SK-N-SH (cell line): ENCODE measurements around the gene RPP25. TPM values are rescaled to one million over a fixed set of nuclear protein-coding genes. Genes with fewer than 3 reads are reported as not detected.

Experiments used
- CTCF ChIA-PET: fragments of 300-600, 350-600 bp; formaldehyde crosslinking; extraction: SDS; loops from one replicate; lab custom pipeline; 2021; lab: Yijun Ruan, JAX
- POLR2A ChIA-PET: fragments of 350-600 bp; sonication (Branson Sonifier 250); formaldehyde crosslinking; extraction: SDS; loops from one replicate; lab custom pipeline; 2020; ENCODE audit warnings: antibody characterized with exemption, inconsistent platforms; lab: Yijun Ruan, JAX
- DNase-seq: peaks from one replicate; pipeline ENCODE4 v3.0.0; 2012
- H2AFZ ChIP-seq: fragments of 200-600 bp; sonication (generic); 2 replicates; pipeline ENCODE4 v1.8.1; 2016; ENCODE audit warnings: antibody characterized with exemption, mild to moderate bottlenecking, low read depth
- H3F3A ChIP-seq: fragments of 200-600 bp; sonication (generic); replicated peaks from 2 replicates; pipeline ENCODE3; 2016; ENCODE audit warnings: antibody characterized with exemption, mild to moderate bottlenecking; ENCODE audit not compliant: insufficient read depth
- H3K27ac ChIP-seq, 2 experiments: fragments of 200-500 bp in 1 of 2; fragments of 200-600 bp in 1 of 2; sonication (Bioruptor generic) in 1 of 2; sonication (generic), shearing (Covaris generic) in 1 of 2; 2 replicates each; pipeline versions ENCODE4 v1.5.1 to v1.6.1; 2014 to 2016; ENCODE audit warnings: low read depth in 2 of 2, inconsistent platforms in 1 of 2, low read length in 1 of 2, mild to moderate bottlenecking in 1 of 2, mixed read lengths in 1 of 2
- H3K27me3 ChIP-seq: fragments of 200-600 bp; sonication (generic), shearing (Covaris generic); 2 replicates; pipeline ENCODE4 v1.6.1; 2016; ENCODE audit warnings: mixed run types; ENCODE audit not compliant: insufficient read depth
- H3K36me3 ChIP-seq, 2 experiments: fragments of 200-500 bp in 1 of 2; fragments of 200-600 bp in 1 of 2; sonication (Bioruptor generic) in 1 of 2; sonication (generic) in 1 of 2; replicated peaks in 1 of 2; 2 replicates each; pipeline versions ENCODE3 to v1.5.1; 2014 to 2016; ENCODE audit warnings: low read length in 1 of 2, mild to moderate bottlenecking in 1 of 2; ENCODE audit not compliant: insufficient read depth in 2 of 2, control insufficient read depth in 1 of 2
- H3K4me1 ChIP-seq, 2 experiments: fragments of 200-500 bp in 1 of 2; fragments of 200-600 bp in 1 of 2; sonication (Bioruptor generic) in 1 of 2; sonication (generic), shearing (Covaris generic) in 1 of 2; 2 replicates each; pipeline versions ENCODE4 v1.5.1 to v1.6.1; 2014 to 2016; ENCODE audit warnings: low read depth in 1 of 2, low read length in 1 of 2, mixed run types in 1 of 2; ENCODE audit not compliant: insufficient read depth in 2 of 2, control insufficient read depth in 1 of 2
- H3K4me2 ChIP-seq: fragments of 200-600 bp; sonication (generic), shearing (Covaris generic); 2 replicates; pipeline ENCODE4 v1.6.1; 2017; ENCODE audit warnings: mixed run types
- H3K4me3 ChIP-seq, 2 experiments: fragments of 200-500 bp in 1 of 2; fragments of 200-600 bp in 1 of 2; sonication (Bioruptor generic) in 1 of 2; sonication (generic), shearing (Covaris generic) in 1 of 2; 2 replicates each; pipeline versions ENCODE4 v1.5.1 to v1.8.1; 2014 to 2016; ENCODE audit warnings: low read depth in 2 of 2, inconsistent platforms in 1 of 2, low read length in 1 of 2, mild to moderate bottlenecking in 1 of 2, mixed read lengths in 1 of 2, moderate library complexity in 1 of 2
- H3K79me2 ChIP-seq: fragments of 200-600 bp; sonication (generic); 2 replicates; pipeline ENCODE4 v1.8.1; 2017; ENCODE audit warnings: mild to moderate bottlenecking; ENCODE audit not compliant: insufficient read depth
- H3K9ac ChIP-seq: fragments of 200-600 bp; sonication (generic); 2 replicates; pipeline ENCODE4 v1.6.1; 2017; ENCODE audit warnings: mixed run types
- H3K9me2 ChIP-seq: fragments of 200-600 bp; sonication (generic); 2 replicates; pipeline ENCODE4 v1.6.1; 2017; ENCODE audit warnings: mixed run types
- H3K9me3 ChIP-seq: fragments of 200-600 bp; sonication (generic); 2 replicates; pipeline ENCODE4 v1.6.1; 2017; ENCODE audit warnings: mixed run types, mild to moderate bottlenecking, moderate library complexity
- H4K20me1 ChIP-seq: fragments of 200-600 bp; sonication (generic); 2 replicates; pipeline ENCODE4 v1.6.1; 2017; ENCODE audit warnings: mild to moderate bottlenecking, mixed run types; ENCODE audit not compliant: insufficient read depth
- CTCF ChIP-seq: fragments of 200-600 bp; sonication (generic); IDR thresholded peaks from 2 replicates; pipeline ENCODE4 v1.6.1; 2017; ENCODE audit warnings: antibody characterized with exemption, mild to moderate bottlenecking, moderate library complexity
- EP300 ChIP-seq, 2 experiments: IDR thresholded peaks; 2 replicates each; pipeline versions ENCODE4 v1.4.0 to v1.6.1; 2012; ENCODE audit warnings: borderline replicate concordance in 1 of 2, low read depth in 1 of 2, low read length in 1 of 2
- FOSL2 ChIP-seq: IDR thresholded peaks from 2 replicates; pipeline ENCODE4 v1.4.0; 2012; ENCODE audit warnings: low read depth, mild to moderate bottlenecking, moderate library complexity, borderline replicate concordance
- GATA2 ChIP-seq: sonication (generic); formaldehyde crosslinking; IDR thresholded peaks from 2 replicates; pipeline ENCODE4 v1.5.0; 2020; ENCODE audit warnings: mild to moderate bottlenecking, missing genetic modification reagents
- MXI1 ChIP-seq: IDR thresholded peaks from 2 replicates; pipeline ENCODE4 v1.6.1; 2012; ENCODE audit warnings: mild to moderate bottlenecking, low read depth, low read length, improper control_type of control experiment
- RAD21 ChIP-seq: IDR thresholded peaks from 2 replicates; pipeline ENCODE4 v1.6.1; 2012; ENCODE audit warnings: mild to moderate bottlenecking, low read length
- RFX5 ChIP-seq: IDR thresholded peaks from 2 replicates; pipeline ENCODE4 v1.6.1; 2012; ENCODE audit warnings: mild to moderate bottlenecking, improper control_type of control experiment, low read length
- SMC3 ChIP-seq: IDR thresholded peaks from 2 replicates; pipeline ENCODE4 v1.6.1; 2012; ENCODE audit warnings: low read depth, low read length, improper control_type of control experiment
- WGBS: methylation state at CpG from one replicate; pipeline ENCODE4 v1.1.6; 2017; ENCODE audit warnings: low lambda C conversion rate; 5-methylcytosine and 5-hydroxymethylcytosine counted together
- polyA plus RNA-seq, 3 experiments: library from polyadenylated mRNA; depleted of rRNA; stranded (reverse); fragments of >200 nt; gene quantifications; 2 replicates each; pipeline ENCODE4 v1.2.3, GENCODE V29; 2012
- TF ChIP-seq, protein P1 (sequence below): fragments of 150-350 bp; IDR thresholded peaks from 2 replicates; pipeline ENCODE4 v1.6.1; 2017; ENCODE audit warnings: antibody characterized with exemption, low read length, low read depth, borderline replicate concordance
- TF ChIP-seq, protein P2 (sequence below): IDR thresholded peaks from 2 replicates; pipeline ENCODE4 v1.4.0; 2012; ENCODE audit warnings: low read depth, borderline replicate concordance
- TF ChIP-seq, protein P3 (sequence below): IDR thresholded peaks from 2 replicates; pipeline ENCODE4 v1.4.0; 2012; ENCODE audit warnings: low read depth, borderline replicate concordance

The RPP25 gene
- polyA plus RNA-seq, 1 of the 3 experiments (the other 2 are of a cell fraction) = 1.7 TPM

GRCh38 chr15:74951006-74951405 is 5.6 kb downstream of the RPP25 start:
- Histone ChIP-seq H3K36me3 (no peaks in the 10 kb centered on the region), H2AFZ (no peak overlapping the region), H3K27me3 (no peaks in the 10 kb centered on the region), H3K4me1 (peaks cover 0 to 24% of the 10 kb centered on the region in 2 experiments; a peak in 1 of 4 replicates), H3K27ac (no peak overlapping the region; a peak in 1 of 4 replicates), H3K9me2 (no peaks in the 10 kb centered on the region), H3K9me3 (no peaks in the 10 kb centered on the region), H3F3A (no peaks in the 10 kb centered on the region), H3K4me2 (no peak overlapping the region), H4K20me1 (no peaks in the 10 kb centered on the region), H3K4me3 (no peak overlapping the region)
- DNase-seq = no peak
- POLR2A ChIA-PET = interaction anchor here (1.2 to 1.6 kb wide), 7 partner anchors 13 to 253 kb away, joined by 3 to 9 read pairs (median 6); partner anchors contain the start of genes COX5A, CSK, FAM219B and SCAMP5
- TF ChIP-seq, protein P1, sequence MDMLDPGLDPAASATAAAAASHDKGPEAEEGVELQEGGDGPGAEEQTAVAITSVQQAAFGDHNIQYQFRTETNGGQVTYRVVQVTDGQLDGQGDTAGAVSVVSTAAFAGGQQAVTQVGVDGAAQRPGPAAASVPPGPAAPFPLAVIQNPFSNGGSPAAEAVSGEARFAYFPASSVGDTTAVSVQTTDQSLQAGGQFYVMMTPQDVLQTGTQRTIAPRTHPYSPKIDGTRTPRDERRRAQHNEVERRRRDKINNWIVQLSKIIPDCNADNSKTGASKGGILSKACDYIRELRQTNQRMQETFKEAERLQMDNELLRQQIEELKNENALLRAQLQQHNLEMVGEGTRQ = no peak
- TF ChIP-seq, protein P2, sequence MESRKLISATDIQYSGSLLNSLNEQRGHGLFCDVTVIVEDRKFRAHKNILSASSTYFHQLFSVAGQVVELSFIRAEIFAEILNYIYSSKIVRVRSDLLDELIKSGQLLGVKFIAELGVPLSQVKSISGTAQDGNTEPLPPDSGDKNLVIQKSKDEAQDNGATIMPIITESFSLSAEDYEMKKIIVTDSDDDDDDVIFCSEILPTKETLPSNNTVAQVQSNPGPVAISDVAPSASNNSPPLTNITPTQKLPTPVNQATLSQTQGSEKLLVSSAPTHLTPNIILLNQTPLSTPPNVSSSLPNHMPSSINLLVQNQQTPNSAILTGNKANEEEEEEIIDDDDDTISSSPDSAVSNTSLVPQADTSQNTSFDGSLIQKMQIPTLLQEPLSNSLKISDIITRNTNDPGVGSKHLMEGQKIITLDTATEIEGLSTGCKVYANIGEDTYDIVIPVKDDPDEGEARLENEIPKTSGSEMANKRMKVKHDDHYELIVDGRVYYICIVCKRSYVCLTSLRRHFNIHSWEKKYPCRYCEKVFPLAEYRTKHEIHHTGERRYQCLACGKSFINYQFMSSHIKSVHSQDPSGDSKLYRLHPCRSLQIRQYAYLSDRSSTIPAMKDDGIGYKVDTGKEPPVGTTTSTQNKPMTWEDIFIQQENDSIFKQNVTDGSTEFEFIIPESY = no peak
- TF ChIP-seq RFX5 = no peak
- no peak for TF ChIP-seq FOSL2
- TF ChIP-seq MXI1 = no peak
- TF ChIP-seq, all 33 proteins: peak for 0
- Histone ChIP-seq H3K79me2 (no peaks in the 10 kb centered on the region), H3K9ac (no peak overlapping the region)
- CTCF ChIA-PET = interaction anchor here (0.5 to 6.4 kb wide), 60 partner anchors 8 to 1015 kb away, joined by 3 to 165 read pairs (median 5); partner anchors contain the start of genes COX5A, CPLX3, CSK and EDC3
- WGBS = 79% methylated on average over 3 of the region's 3 CpGs

DNA sequence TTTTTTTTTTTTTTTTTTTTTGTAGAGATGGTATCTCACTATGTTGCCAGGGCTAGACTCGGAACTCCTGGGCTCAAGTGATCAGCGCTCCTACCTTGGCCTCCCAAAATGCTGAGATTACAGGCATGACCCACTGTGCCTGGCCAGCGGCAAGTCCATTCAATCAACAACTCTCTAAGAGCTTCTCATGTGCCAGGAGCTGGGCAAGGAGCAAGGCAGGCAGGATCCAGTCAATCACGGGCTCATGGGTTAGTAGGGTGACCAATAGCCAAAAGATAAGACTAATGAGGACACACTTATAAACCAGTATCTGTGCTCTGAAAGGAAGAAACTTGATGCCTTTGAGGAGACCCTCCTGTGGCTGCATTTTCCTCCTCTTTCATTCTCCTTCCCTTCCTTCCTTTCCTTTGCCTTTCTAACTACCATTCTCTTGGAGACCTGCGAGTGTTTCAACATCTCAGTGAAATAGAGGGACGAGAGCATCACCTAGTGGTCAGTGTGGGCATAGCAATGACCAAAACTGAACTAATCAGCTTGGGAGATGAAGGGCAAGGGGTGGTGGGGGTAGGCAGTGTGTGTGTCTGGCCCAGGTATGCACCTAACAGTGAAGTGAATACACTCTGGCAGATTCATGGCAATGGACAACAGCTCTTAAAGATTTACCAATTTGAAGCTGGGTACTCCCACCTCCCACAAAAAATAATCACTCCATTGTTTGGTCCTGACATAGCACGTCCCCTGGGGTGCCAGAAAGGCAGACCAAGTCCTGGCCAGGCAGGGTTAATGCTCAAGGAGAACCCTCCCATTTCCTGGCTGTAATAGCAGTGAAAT is 6.3 kb downstream of the RPP25 start:
- H3K9ac ChIP-seq = no peak overlapping the region
- H3K36me3 ChIP-seq = no peaks in the 10 kb centered on the region
- no peaks in the 10 kb centered on the region for H3F3A ChIP-seq
- 45% methylated on average over 6 of the region's 7 CpGs for WGBS
- ChIA-PET CTCF (interaction anchor here (0.5 to 6.4 kb wide), 64 partner anchors 8 to 1014 kb away, joined by 3 to 165 read pairs (median 5); partner anchors contain the start of genes COX5A, CPLX3, CSK and EDC3), POLR2A (interaction anchor here (0.6 to 1.6 kb wide), 8 partner anchors 12 to 254 kb away, joined by 3 to 9 read pairs (median 6); partner anchors contain the start of genes COX5A, CSK, FAM219B and SCAMP5)
- no peaks in the 10 kb centered on the region for H3K79me2 ChIP-seq
- H4K20me1 ChIP-seq = no peaks in the 10 kb centered on the region
- peak; percentile 67 for DNase-seq
- H3K4me3 ChIP-seq = no peak overlapping the region; a peak in 1 of 4 replicates
- H3K4me2 ChIP-seq = no peak overlapping the region; the same call in 1 of the 2 replicates
- peaks cover 0 to 17% of the 10 kb centered on the region in 2 experiments; a peak in 1 of 4 replicates for H3K4me1 ChIP-seq
- TF ChIP-seq CTCF (peak; percentile 98), EP300 (IDR thresholded peaks at IDR 0.05; ENCODE audit: borderline replicate concordance in 1 of 2, low read depth in 1 of 2, low read length in 1 of 2) (0 out of 4 replicates have a peak, but pooled peaks of 1 of the 2 experiments have one; percentile 10), FOSL2 (no peak), MXI1 (peak; percentile 43; the same call in 1 of the 2 replicates), RFX5 (0 out of 2 replicates have a peak, but pooled peaks have one; percentile 25), GATA2 (peak; percentile 18; the same call in 1 of the 2 replicates), SMC3 (peak; percentile 87), RAD21 (peak; percentile 96)
- TF ChIP-seq, protein P3, sequence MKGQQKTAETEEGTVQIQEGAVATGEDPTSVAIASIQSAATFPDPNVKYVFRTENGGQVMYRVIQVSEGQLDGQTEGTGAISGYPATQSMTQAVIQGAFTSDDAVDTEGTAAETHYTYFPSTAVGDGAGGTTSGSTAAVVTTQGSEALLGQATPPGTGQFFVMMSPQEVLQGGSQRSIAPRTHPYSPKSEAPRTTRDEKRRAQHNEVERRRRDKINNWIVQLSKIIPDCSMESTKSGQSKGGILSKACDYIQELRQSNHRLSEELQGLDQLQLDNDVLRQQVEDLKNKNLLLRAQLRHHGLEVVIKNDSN = no peak
- H3K27me3 ChIP-seq = no peaks in the 10 kb centered on the region
- H3K9me2 ChIP-seq = no peaks in the 10 kb centered on the region
- no peak overlapping the region; a peak in 1 of 4 replicates for H3K27ac ChIP-seq
- H2AFZ ChIP-seq = no peak overlapping the region
- H3K9me3 ChIP-seq = no peaks in the 10 kb centered on the region
